Adrenal gland (tissue), 12 donors: ENCODE results near the gene MAML1. TPM values are rescaled to one million over a fixed set of nuclear protein-coding genes. Genes with fewer than 3 reads are reported as not detected.

ENCODE experiments used
- DNase-seq, 7 donors: peaks; one replicate each; pipeline ENCODE4 v3.0.0-alpha.2; 2019 to 2020
- H3K27ac ChIP-seq, 5 donors: fragments of 200-600 bp; sonication (generic) in 4 of 5; 1 replicate in 3 of 5; 2 replicates in 2 of 5; pipeline versions ENCODE4 v1.5.1 to v1.8.0; 2016 to 2020; ENCODE audit warnings: mild to moderate bottlenecking in 1 of 5
- H3K27me3 ChIP-seq: fragments of 200-600 bp; 2 replicates; pipeline ENCODE4 v1.8.0; 2021
- H3K36me3 ChIP-seq, 2 donors: fragments of 200-600 bp; replicated peaks in 1 of 2; 1 replicate in 1 of 2; 2 replicates in 1 of 2; pipeline versions ENCODE4 v1.5.1 to v1.8.0; 2018 to 2022
- H3K4me1 ChIP-seq, 2 donors: fragments of 200-600 bp; replicated peaks in 1 of 2; 1 replicate in 1 of 2; 2 replicates in 1 of 2; pipeline versions ENCODE4 v1.5.1 to v1.8.0; 2018 to 2021
- H3K4me3 ChIP-seq, 4 donors: fragments of 200-600 bp; sonication (generic) in 3 of 4; one replicate each; pipeline ENCODE4 v1.5.1; 2016 to 2018
- H3K9me3 ChIP-seq, 3 donors: fragments of 200-600 bp; sonication (generic) in 1 of 3; replicated peaks in 1 of 3; 1 replicate in 2 of 3; 2 replicates in 1 of 3; pipeline versions ENCODE4 v1.5.1 to v1.8.0; 2016 to 2021
- POLR2A ChIP-seq, 2 donors: fragments of 450-650 bp; IDR thresholded peaks; one replicate each; pipeline ENCODE4 v1.6.1; 2017; ENCODE audit warnings: antibody characterized with exemption in 2 of 2, mild to moderate bottlenecking in 2 of 2, moderate library complexity in 1 of 2
- WGBS, 4 donors: extraction: QIAGEN DNeasy Blood & Tissue Kit in 2 of 4; methylation state at CpG; one replicate each; pipeline versions ENCODE4 v1.1.5 to v1.1.7; 2013 to 2017; 5-methylcytosine and 5-hydroxymethylcytosine counted together
- intact Hi-C, 2 donors: fragments of 100-400 bp; cut with DNase I; formaldehyde crosslinking; loops; one replicate each; pipeline versions ENCODE4 v1.14.1 to v1.15.0; 2022 to 2023
- polyA plus RNA-seq, 3 donors: library from polyadenylated mRNA; stranded (reverse); fragments of 200-250 nt in 2 of 3; fragments of 350-450 nt in 1 of 3; fragmentation: Illumina TruSeq in 1 of 3; extraction: RNeasy Lipid Tissue Mini Kit (QIAGEN cat#74804) in 1 of 3; gene quantifications; one replicate each; pipeline ENCODE4 v1.2.3, GENCODE V29; 2013 to 2014
- total RNA-seq, 9 donors: library from RNA; depleted of rRNA in 4 of 9; stranded (reverse); fragments of >200 nt in 4 of 9; fragments of 120-200 nt in 1 of 9; fragmentation: NEBNext Ultra II Directional in 1 of 9; extraction: Animal tissue kit (Norgen Biotek cat#: 25700) in 1 of 9; gene quantifications; one replicate each; pipeline versions ENCODE4 v1.1.0 to v1.2.4, GENCODE V29; 2013 to 2023
- TF ChIP-seq, protein P1 (sequence below), 6 experiments: fragments of 450-650 bp in 4 of 6; fragments of 200-600 bp in 2 of 6; sonication (generic) in 1 of 6; IDR thresholded peaks; 1 replicate in 5 of 6; 2 replicates in 1 of 6; pipeline versions ENCODE4 v1.5.1 to v1.8.0; 2016 to 2021; ENCODE audit warnings: antibody characterized with exemption in 6 of 6, mild to moderate bottlenecking in 2 of 6, moderate library complexity in 1 of 6
- donor health status: healthy with polysubstance abuse.
- donor health status: Bipolar disorder and iron deficiency.
- donor health status: DM: yes; HTN: yes; CAD: no.
- donor health status: DM: no; HTN: no; CAD: no.
- donor health status: DM: no; HTN: no; CAD: no.
- donor health status: DM: yes; HTN: yes; CAD: no.

The MAML1 gene
- total and polyA plus RNA-seq, 12 donors, result 7.3 to 70.7 (median 29.2) TPM

- H3K27ac ChIP-seq, result peak overlapping the region; percentile 97 to 100 (median 99)
- intact Hi-C loops, result loop anchor here in 1 of 2 donors (10.0 kb wide), 1 partner anchor 85 kb away; the partner anchor contains the start of gene TBC1D9B
- H3K4me1 ChIP-seq, result peaks cover 63% of the 10 kb centered on the region in 2 donors
- WGBS, 4 donors, result 17 to 22% (median 18%) methylated on average over 18 to 26 of the region's 26 CpGs; no CpG with 5 or more reads in 1 of the 4 donors
- H3K27me3 ChIP-seq, result no peaks in the 10 kb centered on the region
- H3K9me3 ChIP-seq, result no peaks in the 10 kb centered on the region
- H3K4me3 ChIP-seq, result peak overlapping the region in 2 of 4 donors; percentile 21 to 99
- peak in 1 of 2 donors; percentile 17 for TF ChIP-seq POLR2A (IDR thresholded peaks at IDR 0.05)
- TF ChIP-seq, protein P1, sequence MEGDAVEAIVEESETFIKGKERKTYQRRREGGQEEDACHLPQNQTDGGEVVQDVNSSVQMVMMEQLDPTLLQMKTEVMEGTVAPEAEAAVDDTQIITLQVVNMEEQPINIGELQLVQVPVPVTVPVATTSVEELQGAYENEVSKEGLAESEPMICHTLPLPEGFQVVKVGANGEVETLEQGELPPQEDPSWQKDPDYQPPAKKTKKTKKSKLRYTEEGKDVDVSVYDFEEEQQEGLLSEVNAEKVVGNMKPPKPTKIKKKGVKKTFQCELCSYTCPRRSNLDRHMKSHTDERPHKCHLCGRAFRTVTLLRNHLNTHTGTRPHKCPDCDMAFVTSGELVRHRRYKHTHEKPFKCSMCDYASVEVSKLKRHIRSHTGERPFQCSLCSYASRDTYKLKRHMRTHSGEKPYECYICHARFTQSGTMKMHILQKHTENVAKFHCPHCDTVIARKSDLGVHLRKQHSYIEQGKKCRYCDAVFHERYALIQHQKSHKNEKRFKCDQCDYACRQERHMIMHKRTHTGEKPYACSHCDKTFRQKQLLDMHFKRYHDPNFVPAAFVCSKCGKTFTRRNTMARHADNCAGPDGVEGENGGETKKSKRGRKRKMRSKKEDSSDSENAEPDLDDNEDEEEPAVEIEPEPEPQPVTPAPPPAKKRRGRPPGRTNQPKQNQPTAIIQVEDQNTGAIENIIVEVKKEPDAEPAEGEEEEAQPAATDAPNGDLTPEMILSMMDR (IDR thresholded peaks at IDR 0.05), result peak in 1 of 6 experiments; percentile 4
- peaks cover 0 to 22% of the 10 kb centered on the region in 2 donors for H3K36me3 ChIP-seq
- peak; percentile 85 to 92 (median 89) for DNase-seq
Measured at GRCh38 chr5:179819296-179820126, 86.9 kb downstream of the MAML1 start.

DNA sequence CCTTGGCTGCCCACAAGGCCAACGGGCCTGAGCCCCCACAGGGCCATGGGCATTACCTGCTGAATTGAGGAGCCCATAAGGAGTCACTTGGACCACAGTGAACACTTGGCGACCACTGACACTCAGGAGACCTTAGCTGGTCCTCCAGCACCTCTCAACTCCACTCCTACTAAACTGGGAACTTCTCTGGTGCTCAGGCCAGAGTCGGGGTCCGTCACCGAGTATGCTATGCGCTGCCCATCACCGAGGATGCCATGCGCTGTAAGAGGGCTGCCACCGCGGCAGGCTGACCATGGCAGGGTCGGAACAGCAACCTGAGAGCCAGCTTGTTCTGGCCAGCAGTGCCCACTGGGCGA is 87.5 kb downstream of the MAML1 start:
- H3K36me3 ChIP-seq, result peaks cover 0 to 28% of the 10 kb centered on the region in 2 donors
- TF ChIP-seq, protein P1 (IDR thresholded peaks at IDR 0.05), result no peak
- no peak for TF ChIP-seq POLR2A (IDR thresholded peaks at IDR 0.05)
- peak overlapping the region in 3 of 4 donors; percentile 31 to 99 (median 81) for H3K4me3 ChIP-seq
- WGBS, 4 donors, result 19 to 31% (median 28%) methylated on average over 5 to 12 of the region's 12 CpGs; no CpG with 5 or more reads in 1 of the 4 donors
- peaks cover 68 to 69% of the 10 kb centered on the region in 2 donors for H3K4me1 ChIP-seq
- no peaks in the 10 kb centered on the region for H3K27me3 ChIP-seq
- no peaks in the 10 kb centered on the region for H3K9me3 ChIP-seq
- H3K27ac ChIP-seq, result peak overlapping the region; percentile 97 to 100 (median 99)
- peak in 1 of 7 donors; percentile 78 for DNase-seq
- intact Hi-C loops, result loop anchor here in 1 of 2 donors (10.0 kb wide), 1 partner anchor 85 kb away; the partner anchor contains the start of gene TBC1D9B

DNA sequence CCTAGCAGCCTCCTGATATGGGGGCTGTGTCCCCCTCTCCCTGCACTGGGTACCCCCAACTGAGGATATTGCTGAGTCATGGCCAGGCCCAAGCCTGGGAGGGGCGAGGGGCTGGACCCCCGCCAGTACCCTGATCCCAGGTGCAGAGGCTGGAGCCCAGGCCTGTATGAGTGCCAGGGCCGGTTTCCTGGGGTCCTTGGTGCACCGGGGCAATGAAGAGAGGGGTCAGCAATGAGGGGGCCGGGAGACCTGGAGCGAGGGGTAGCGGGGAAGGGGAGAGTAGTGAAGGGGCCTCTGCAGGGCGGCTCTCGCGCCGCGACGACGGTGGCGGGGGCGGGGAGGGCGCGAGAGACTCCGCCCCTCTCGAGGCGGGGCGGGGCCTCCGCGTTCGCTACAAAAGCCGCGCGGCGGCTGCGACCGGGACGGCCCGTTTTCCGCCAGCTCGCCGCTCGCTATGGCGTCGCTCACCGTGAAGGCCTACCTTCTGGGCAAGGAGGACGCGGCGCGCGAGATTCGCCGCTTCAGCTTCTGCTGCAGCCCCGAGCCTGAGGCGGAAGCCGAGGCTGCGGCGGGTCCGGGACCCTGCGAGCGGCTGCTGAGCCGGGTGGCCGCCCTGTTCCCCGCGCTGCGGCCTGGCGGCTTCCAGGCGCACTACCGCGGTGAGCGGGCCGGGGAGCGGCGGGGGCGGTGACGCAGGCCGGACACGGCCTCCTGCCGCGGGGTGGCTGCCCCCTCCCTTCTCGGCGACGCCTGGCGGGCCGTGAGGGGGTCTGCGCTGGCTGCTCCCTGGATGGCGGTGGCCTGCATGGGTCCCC is 88.1 kb downstream of the MAML1 start, which contains the start of gene SQSTM1:
Gene SQSTM1, plus strand, starts transcription at position 423 of the 815 bp plus-strand sequence. Its CDS starts 32 bp downstream, at position 455.
- Histone ChIP-seq H3K27ac (peak within 1 kb of the TSS; percentile 97 to 100 (median 99)), H3K36me3 (peaks cover 0 to 34% of the 10 kb centered on the region in 2 donors), H3K9me3 (no peaks in the 10 kb centered on the region), H3K4me3 (peak within 1 kb of the TSS; percentile 52 to 99 (median 86)), H3K27me3 (no peaks in the 10 kb centered on the region), H3K4me1 (peaks cover 68 to 75% of the 10 kb centered on the region in 2 donors)
- 0 to 1% (median 0%) methylated on average over 1 to 81 of the region's 81 CpGs for WGBS, 4 donors
- peak; percentile 79 to 90 (median 84) for DNase-seq
- TF ChIP-seq, protein P1 (IDR thresholded peaks at IDR 0.05), result peak in 2 of 6 experiments; percentile 25 to 42
- TF ChIP-seq POLR2A (IDR thresholded peaks at IDR 0.05), result peak; percentile 99 to 100
- intact Hi-C loops, result loop anchor here in 1 of 2 donors (10.0 kb wide), 1 partner anchor 84 kb away; the partner anchor contains the start of gene TBC1D9B
